Smooth muscle cell (in vitro differentiated cells): Measurements from ENCODE around the gene EDC3. TPM values are rescaled to one million over a fixed set of nuclear protein-coding genes. Genes with fewer than 3 reads are reported as not detected.

Experiments
- DNase-seq: peaks from one replicate; lab custom pipeline; 2025; ENCODE audit not compliant: unreplicated experiment; lab: John Stamatoyannopoulos, UW
- H2AFZ ChIP-seq: fragments of 200-600 bp; sonication (generic); 2 replicates; pipeline ENCODE4 v1.6.0; 2016; ENCODE audit warnings: antibody characterized with exemption, low read depth, mild to moderate bottlenecking
- H3F3A ChIP-seq: fragments of 200-600 bp; sonication (generic); 2 replicates; pipeline ENCODE4 v1.6.0; 2017; ENCODE audit warnings: antibody characterized with exemption, low read depth
- H3K27ac ChIP-seq: fragments of 200-600 bp; sonication (generic); 2 replicates; pipeline ENCODE4 v1.5.1; 2016; ENCODE audit warnings: low read depth, mild to moderate bottlenecking
- H3K27me3 ChIP-seq: fragments of 200-600 bp; sonication (generic); 2 replicates; pipeline ENCODE4 v1.6.1; 2016; ENCODE audit warnings: low read depth, mild to moderate bottlenecking
- H3K36me3 ChIP-seq: fragments of 200-600 bp; sonication (generic); 2 replicates; pipeline ENCODE4 v1.5.1; 2016; ENCODE audit warnings: low read depth
- H3K4me1 ChIP-seq: fragments of 200-600 bp; sonication (generic); 2 replicates; pipeline ENCODE4 v1.5.1; 2016; ENCODE audit warnings: low read depth
- H3K4me2 ChIP-seq: fragments of 200-600 bp; sonication (generic); 2 replicates; pipeline ENCODE4 v1.6.0; 2016; ENCODE audit warnings: mild to moderate bottlenecking
- H3K4me3 ChIP-seq: fragments of 200-600 bp; sonication (generic); 2 replicates; pipeline ENCODE4 v1.5.1; 2016; ENCODE audit warnings: mild to moderate bottlenecking
- H3K79me2 ChIP-seq: fragments of 200-600 bp; sonication (generic); 2 replicates; pipeline ENCODE4 v1.6.0; 2016; ENCODE audit warnings: low read depth, mild to moderate bottlenecking
- H3K9ac ChIP-seq: fragments of 200-600 bp; sonication (generic); 2 replicates; pipeline ENCODE4 v1.6.0; 2016; ENCODE audit warnings: low read depth
- H3K9me3 ChIP-seq: fragments of 200-600 bp; sonication (generic); replicated peaks from 2 replicates; pipeline ENCODE4 v1.5.1; 2016; ENCODE audit warnings: low read depth
- H4K20me1 ChIP-seq: fragments of 200-600 bp; sonication (generic); 2 replicates; pipeline ENCODE4 v1.6.0; 2016; ENCODE audit warnings: low read depth
- CTCF ChIP-seq: fragments of 200-600 bp; sonication (generic); IDR thresholded peaks from 2 replicates; pipeline ENCODE4 v1.5.1; 2017; ENCODE audit warnings: borderline replicate concordance, mild to moderate bottlenecking, antibody characterized with exemption; ENCODE audit not compliant: insufficient read depth, poor library complexity, severe bottlenecking
- whole genome bisulfite sequencing: methylation state at CpG from one replicate; pipeline ENCODE4 v1.1.7; 2016; ENCODE audit warnings: low lambda C conversion rate; 5-methylcytosine and 5-hydroxymethylcytosine counted together
- polyA plus RNA-seq: library from polyadenylated mRNA; unstranded; fragments of >200 nt; fragmentation: Nextera tagmentation; extraction: Ambion mirVana; gene quantifications from 2 replicates; pipeline ENCODE4 v1.2.1, GENCODE V29; 2016
- total RNA-seq: library from RNA; depleted of rRNA; stranded (reverse); fragments of >200 nt; gene quantifications from 2 replicates; pipeline ENCODE4 v1.2.3, GENCODE V29; 2014

Gene EDC3
- total and polyA plus RNA-seq, 2 experiments from 2014 or later, result 18.4 to 26.7 TPM

GRCh38 chr15:74619916-74620635 lies 75.7 kb downstream of the EDC3 start:
- Histone ChIP-seq H3K4me3 (no peak overlapping the region), H3F3A (peaks cover 5% of the 10 kb centered on the region), H3K4me2 (no peak overlapping the region), H3K27me3 (no peaks in the 10 kb centered on the region), H3K79me2 (peaks cover 76% of the 10 kb centered on the region), H3K9ac (no peak overlapping the region), H3K27ac (no peak overlapping the region), H2AFZ (no peak overlapping the region), H3K4me1 (peaks cover 9% of the 10 kb centered on the region), H3K9me3 (no peaks in the 10 kb centered on the region), H3K36me3 (peaks cover 6% of the 10 kb centered on the region), H4K20me1 (peaks cover 90% of the 10 kb centered on the region)
- no peak for DNase-seq
- TF ChIP-seq CTCF, result no peak
- WGBS, result 97% methylated on average over 27 of the region's 27 CpGs

GRCh38 chr15:74618841-74619596 lies 76.8 kb downstream of the EDC3 start:
- no peak for DNase-seq
- Histone ChIP-seq H3F3A (peaks cover 10% of the 10 kb centered on the region), H3K9me3 (no peaks in the 10 kb centered on the region), H3K36me3 (peaks cover 2% of the 10 kb centered on the region), H2AFZ (no peak overlapping the region), H3K4me3 (no peak overlapping the region), H3K79me2 (peaks cover 76% of the 10 kb centered on the region), H3K4me2 (no peak overlapping the region), H4K20me1 (peaks cover 79% of the 10 kb centered on the region), H3K4me1 (peaks cover 9% of the 10 kb centered on the region), H3K9ac (no peak overlapping the region), H3K27ac (no peak overlapping the region), H3K27me3 (no peaks in the 10 kb centered on the region)
- no peak for TF ChIP-seq CTCF
- WGBS, result 92% methylated on average over 15 of the region's 15 CpGs

GRCh38 chr15:74616996-74617395 lies 78.8 kb downstream of the EDC3 start:
- Histone ChIP-seq H3K79me2 (peaks cover 64% of the 10 kb centered on the region), H3K36me3 (no peaks in the 10 kb centered on the region), H3K27ac (peak overlapping the region; percentile 91), H4K20me1 (peaks cover 59% of the 10 kb centered on the region), H3K4me2 (peak overlapping the region; percentile 92), H3K27me3 (no peaks in the 10 kb centered on the region), H3K4me1 (peaks cover 9% of the 10 kb centered on the region), H3K9me3 (no peaks in the 10 kb centered on the region), H2AFZ (no peak overlapping the region), H3K9ac (peak overlapping the region; percentile 99), H3F3A (peaks cover 10% of the 10 kb centered on the region), H3K4me3 (peak overlapping the region; percentile 92)
- no peak for TF ChIP-seq CTCF
- no peak for DNase-seq
